Brain pericyte (primary cell): Measurements from ENCODE around the gene DDX21.
A peak's percentile ranks its signal among the peaks of the same experiment; 100 is the strongest.
"Not testable (repeated sequence)": the region's sequence is repeated elsewhere in the genome, so short reads cannot be mapped to it uniquely, and the experiment has no call there.

Experiments
- DNase-seq: peaks from one replicate; pipeline ENCODE4 v3.0.0-alpha.2; 2012; ENCODE audit warnings: low read depth, low spot score

The DDX21 gene

GRCh38 chr10:68955832-68956532, at the start of gene DDX21:
DDX21 (plus strand) TSS chr10:68956170; CDS start chr10:68956226, 56 bp downstream.
- DNase-seq = peak; percentile 67

GRCh38 chr10:68924593-68924992, 31.4 kb upstream of the DDX21 start:
- peak; percentile 18 for DNase-seq

GRCh38 chr10:68925489-68925888, 30.5 kb upstream of the DDX21 start:
- DNase-seq = no peak

- DNase-seq = not testable (repeated sequence)
Measured at GRCh38 chr10:68929157-68929556, 26.8 kb upstream of the DDX21 start.

GRCh38 chr10:68929888-68930287, 26.1 kb upstream of the DDX21 start:
- DNase-seq = not testable (repeated sequence)

- DNase-seq = not testable (repeated sequence)
Measured at GRCh38 chr10:68932860-68933259, 23.1 kb upstream of the DDX21 start.

- no peak for DNase-seq
Measured at GRCh38 chr10:68934994-68935393, 21.0 kb upstream of the DDX21 start.

GRCh38 chr10:68938117-68938516, 17.9 kb upstream of the DDX21 start:
- no peak for DNase-seq

- DNase-seq = no peak
Measured at GRCh38 chr10:68938884-68939283, 17.1 kb upstream of the DDX21 start.

- not testable (repeated sequence) for DNase-seq
Measured at GRCh38 chr10:68940917-68941316, 15.1 kb upstream of the DDX21 start.

GRCh38 chr10:68950598-68950997, 5.4 kb upstream of the DDX21 start:
- no peak for DNase-seq

- DNase-seq = no peak
Measured at GRCh38 chr10:68954904-68955303, 1.1 kb upstream of the DDX21 start.

- DNase-seq = peak; percentile 4
Measured at GRCh38 chr10:68955355-68955831, 577 bp upstream of the DDX21 start.

GRCh38 chr10:68957284-68957615, 1.3 kb downstream of the DDX21 start:
- no peak for DNase-seq

GRCh38 chr10:68957654-68958053, 1.7 kb downstream of the DDX21 start:
- no peak for DNase-seq

- no peak for DNase-seq
Measured at GRCh38 chr10:68959695-68960527, 3.9 kb downstream of the DDX21 start.

- no peak for DNase-seq
Measured at GRCh38 chr10:68963151-68963550, 7.2 kb downstream of the DDX21 start.

GRCh38 chr10:68973975-68974374, 18.0 kb downstream of the DDX21 start:
- DNase-seq = no peak

- DNase-seq = not testable (repeated sequence)
Measured at GRCh38 chr10:68975936-68976473, 20.0 kb downstream of the DDX21 start.

- not testable (repeated sequence) for DNase-seq
Measured at GRCh38 chr10:68979738-68980137, 23.8 kb downstream of the DDX21 start.

- no peak for DNase-seq
Measured at GRCh38 chr10:68981074-68981473, 25.1 kb downstream of the DDX21 start.

- DNase-seq = no peak
Measured at GRCh38 chr10:68982389-68982788, 26.4 kb downstream of the DDX21 start.

- DNase-seq = no peak
Measured at GRCh38 chr10:68987611-68988010, 31.6 kb downstream of the DDX21 start.
